ENCODE measurements around the gene PERCC1. TPM values are rescaled to one million over a fixed set of nuclear protein-coding genes. Genes with fewer than 3 reads are reported as not detected.

Gene PERCC1
- total RNA-seq, 1 donor from 2014 or later, result not detected

DNA sequence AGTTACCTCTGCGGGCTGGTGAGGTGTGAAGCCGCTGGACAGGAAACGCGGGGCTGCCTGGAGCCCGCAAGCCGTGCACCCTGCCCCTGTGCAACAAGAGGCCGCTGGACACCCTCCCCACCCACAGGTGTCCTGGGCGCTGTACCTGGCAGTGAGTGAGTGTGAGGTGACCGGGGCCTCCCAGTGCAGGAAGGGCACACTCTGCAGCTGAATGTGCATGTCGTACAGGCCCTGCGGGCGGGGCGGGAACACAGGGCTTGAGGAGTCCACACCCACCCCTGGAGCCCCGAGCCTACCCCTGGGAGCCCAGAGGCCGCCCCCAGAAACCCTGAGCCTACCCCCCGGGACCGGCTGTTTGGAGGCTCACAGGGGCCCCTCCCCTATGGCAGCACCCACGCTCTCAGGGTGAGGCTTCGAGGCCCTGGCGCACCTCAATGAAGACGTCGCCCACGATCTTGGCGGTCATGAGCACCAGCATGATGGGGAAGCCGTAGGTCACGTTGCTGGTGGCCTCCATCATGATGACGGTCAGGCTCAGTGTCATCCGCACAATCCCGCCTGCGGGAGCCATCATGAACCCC is 17.7 kb downstream of the PERCC1 start:
- intact Hi-C loops (cut with micrococcal nuclease), result no loop called here

DNA sequence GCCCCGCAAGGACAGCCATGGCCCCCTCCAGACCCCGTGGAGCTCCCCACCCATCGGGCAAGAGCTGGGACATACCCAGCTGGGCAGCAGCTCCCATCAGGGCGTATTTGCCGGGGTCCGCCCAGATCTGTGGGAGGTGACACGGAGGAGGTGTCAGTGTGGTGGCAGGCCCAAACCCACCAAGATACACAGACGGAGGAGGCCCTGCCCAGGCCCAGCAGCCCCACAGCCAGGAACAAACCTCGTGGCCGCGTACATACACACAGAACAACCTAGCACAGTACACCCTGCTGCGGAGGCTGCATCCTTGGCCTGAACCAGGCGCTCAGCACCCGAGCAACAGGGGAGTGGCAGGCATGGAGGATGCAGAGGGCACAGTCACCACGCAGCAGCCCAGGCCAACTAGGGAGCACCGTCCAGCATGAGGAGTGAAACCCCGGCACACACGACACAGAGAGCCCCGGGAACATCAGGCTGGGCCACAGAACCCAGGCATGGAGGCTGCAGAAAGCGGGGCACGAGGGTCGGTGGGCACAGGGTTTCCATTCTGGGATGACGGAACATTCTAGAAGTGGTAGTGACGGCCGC is 18.4 kb downstream of the PERCC1 start:
- intact Hi-C loops (cut with micrococcal nuclease), result no loop called here

DNA sequence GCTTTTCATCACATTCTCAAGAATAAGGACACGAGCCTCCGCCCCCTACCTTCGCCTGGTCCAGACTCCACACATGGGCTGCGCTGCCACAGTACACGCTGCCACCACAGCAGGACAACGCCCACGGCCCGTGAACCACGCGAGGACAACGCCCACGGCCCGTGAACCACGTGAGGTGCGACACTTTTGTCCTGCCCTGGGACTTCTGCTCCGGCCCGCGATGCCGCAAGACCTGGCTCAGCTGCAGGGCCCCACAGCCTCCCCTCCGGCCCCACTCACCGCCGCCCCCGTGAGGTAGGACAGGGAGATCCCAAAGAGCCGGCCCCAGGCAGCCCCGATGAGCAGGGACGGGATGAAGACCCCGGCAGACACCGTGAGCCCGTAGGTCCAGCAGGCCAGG is 19.3 kb downstream of the PERCC1 start:
- intact Hi-C loops (cut with micrococcal nuclease), result no loop called here

DNA sequence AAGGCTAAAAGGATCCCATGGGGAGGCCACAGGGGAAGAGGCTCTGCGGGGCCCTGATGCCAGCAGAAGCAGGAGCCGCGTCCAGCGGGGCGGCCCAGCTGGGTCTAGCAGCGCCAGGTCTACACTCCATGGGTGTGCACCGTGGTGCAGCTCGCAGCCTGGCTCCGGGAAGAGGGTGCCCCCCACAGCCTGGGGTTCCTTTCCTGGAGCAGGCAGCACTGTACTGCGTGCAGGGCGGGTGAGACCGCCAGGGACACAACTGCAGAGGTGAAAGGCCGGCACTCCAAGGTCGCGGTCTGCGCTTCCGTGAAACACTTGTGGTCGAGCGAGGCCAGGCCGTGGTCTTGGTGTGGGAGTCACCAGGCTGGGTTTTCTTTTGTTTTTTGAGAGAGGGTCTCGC is 20.0 kb downstream of the PERCC1 start:
- intact Hi-C loops (cut with micrococcal nuclease), result no loop called here

DNA sequence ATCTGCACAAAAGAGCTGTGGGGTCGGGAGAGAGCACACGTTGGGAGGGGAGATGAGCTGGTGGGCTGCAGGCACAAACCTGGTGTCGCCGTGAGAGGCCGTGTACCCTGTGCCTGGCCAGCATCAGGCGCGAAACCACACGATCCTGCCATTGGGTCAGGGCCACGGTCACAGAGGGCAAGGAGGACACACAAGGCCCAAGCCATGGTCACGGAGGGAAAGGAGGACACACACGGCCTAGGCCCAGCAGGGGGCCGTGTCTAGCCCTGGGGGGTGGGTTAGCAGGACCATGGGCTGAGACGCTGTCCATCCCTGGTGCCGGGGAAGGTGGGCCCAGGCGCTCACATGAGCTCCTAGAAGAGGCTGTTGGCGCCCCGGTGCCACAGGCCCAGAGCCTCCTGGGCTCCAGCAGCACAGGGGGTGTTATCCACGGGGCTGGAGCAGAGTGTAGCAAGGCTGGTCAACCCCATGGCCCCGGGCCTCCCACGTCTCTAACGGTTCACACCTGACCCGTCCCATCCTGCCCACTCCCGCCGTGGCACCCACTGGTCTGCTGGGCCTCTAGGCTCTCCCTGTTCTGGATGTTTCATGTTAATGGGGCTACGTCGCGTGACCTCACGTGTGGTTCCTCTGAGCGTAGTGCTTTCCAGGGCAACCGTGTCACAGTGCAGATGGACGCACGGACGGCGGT is 21.0 kb downstream of the PERCC1 start:
- intact Hi-C loops (cut with micrococcal nuclease), result no loop called here

DNA sequence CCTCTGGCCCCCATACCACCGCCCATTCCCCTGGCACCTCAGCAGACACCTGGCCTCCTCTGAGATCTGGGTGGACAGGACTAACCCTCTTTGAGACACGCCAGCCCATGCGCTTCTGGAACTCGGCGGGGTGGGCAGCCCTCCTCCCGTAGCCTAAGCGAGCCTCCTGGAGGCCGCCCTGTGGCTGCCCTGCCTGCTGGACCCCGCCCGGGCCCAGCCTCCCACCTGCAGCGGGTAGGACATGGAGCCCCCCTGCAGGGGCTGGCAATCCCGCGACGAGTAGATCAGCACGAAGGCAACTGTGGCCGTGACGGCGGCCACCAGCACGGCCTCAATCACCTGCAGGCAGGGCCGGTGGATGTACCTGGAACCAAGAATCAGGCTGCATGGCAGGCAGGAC is 21.7 kb downstream of the PERCC1 start:
- intact Hi-C loops (cut with micrococcal nuclease), result no loop called here

DNA sequence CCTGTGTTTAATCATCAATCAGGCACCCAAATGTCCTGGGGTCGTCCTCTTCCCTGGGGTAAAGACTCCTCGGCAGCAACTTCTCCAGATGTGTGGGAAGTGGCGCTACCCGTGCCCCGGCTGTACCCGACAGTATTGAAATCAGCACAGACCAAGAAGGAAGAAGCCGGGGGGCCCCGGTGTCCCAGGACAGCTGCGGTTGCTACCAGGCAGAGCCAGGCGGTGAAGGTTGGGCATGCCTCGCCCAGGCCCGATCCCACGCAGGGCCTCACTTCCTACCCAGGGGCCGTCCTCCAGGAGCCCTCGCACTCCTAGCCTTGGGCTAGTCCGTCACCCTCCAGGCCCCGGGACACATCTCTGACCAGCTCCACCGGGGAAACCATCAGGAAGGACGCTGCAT is 22.4 kb downstream of the PERCC1 start:
- intact Hi-C loops (cut with micrococcal nuclease), result no loop called here

DNA sequence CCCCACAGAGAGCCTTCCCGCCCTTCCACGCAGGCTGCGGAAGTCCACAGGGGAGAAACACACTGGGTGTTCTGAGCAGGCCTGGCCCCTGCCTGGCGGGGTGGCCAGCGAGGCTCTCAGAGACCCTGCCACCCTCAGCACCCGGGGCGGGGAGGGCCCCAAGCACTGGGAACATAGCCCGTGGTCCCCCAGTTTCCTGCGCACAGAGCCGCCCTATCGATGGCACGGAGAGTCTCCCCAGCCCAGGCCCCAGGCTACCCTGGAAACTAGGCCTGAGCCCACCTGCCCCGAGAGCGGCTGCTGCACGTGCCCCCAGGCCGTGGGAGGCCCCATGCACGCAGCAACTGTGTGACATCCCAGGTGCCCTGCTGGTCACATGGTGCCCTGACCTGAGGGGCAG is 23.7 kb downstream of the PERCC1 start:
- intact Hi-C loops (cut with micrococcal nuclease), result no loop called here

DNA sequence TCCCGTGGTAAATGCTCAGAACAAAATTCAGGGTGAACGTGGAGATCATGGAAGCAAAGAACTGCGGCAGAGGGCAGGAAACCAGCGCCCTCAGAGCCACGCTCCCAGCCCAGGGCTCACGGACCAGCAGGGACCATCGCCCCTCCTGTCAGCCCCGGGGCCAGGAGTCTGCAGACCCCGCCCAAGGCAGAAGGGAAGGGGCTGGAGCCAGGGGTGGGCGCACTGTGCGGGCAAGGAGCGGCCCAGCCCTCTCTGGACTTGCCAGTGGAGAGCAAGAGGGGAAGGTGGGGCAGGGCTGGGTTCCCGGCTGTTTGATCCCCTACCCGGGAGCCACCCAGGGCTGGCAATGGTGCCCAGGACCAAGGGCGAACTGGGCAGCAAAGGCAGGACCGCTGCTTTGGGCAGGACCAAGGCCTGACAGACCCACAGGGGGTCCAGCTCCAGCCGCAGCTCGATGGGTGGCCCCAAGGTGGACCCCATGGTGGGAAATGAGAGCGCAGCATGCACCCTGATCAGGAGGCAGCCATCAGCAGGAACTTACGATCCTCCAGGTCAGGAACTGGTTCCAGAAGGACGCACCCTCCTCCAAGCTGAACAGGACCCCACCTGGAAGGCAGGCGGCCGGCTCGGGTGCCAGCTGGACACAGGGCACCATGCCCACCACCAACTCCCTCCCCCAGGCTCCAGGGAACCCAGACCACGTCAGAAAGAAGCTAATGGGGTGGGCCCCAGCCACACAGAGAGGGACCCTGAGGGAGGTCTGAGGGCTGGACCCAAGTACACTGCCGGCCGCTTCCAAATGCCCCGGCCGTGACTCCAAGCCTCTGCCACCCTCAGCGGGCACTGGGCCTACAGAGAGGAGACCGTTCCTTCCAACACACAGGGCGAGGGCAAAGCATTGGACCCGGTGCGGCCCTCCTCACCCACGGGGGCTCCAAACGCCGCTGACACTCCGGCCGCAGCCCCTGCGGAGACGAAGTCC is 24.6 kb downstream of the PERCC1 start:
- intact Hi-C loops (cut with micrococcal nuclease), result no loop called here

DNA sequence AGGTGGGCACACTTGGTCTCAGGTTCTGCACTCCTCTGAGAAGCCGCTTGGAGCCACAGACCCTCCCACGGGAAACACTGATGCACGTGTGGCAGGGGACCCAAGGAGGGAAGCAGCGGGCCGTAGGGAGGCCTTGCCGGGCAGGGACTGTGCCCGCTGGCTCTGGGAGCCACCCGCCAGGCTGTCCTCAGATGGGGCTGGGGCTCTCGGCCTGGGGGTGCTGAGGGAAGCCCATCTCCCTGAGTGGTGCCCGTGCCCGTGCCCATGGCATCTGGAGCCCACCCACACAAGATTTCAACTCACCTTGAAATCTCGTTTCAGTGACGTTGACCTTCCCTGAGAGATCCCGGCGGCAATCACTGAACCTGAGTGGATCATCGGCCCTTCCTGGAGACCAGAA is 26.1 kb downstream of the PERCC1 start:
- intact Hi-C loops (cut with micrococcal nuclease), result no loop called here

DNA sequence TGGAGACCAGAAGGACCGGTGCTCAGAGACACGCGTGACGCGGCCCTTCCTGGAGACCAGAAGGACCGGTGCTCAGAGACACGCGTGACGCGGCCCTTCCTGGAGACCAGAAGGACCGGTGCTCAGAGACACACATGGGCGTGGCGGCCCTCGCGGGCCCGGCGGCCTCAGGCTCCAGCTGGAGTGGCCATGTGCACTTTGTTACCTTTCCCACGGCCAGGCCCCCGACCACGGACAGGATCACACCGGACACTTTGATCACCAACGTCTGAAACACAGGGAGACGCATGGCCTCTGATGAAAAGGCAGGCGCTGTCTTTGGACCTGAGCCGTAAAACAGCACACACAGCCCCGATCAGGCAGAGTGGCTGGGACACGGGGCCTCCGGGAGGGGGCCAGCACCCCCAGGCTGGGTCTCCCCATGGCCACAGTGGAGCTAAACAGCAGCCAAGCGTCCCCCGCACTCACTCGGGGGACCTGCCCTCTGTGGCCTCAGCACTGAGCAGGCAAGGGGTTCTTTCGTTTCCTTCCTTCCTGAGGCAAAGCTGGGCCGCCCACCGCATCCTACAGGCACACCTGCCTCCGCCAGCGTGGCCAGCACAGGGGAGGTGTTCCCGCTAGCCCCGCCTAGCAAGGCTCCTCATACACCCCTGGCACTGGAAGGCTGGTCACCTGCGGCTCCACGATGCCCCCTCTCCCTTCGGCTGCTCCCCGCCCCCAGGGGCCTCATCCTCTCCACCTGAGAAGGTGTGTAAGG is 26.8 kb downstream of the PERCC1 start:
- intact Hi-C loops (cut with micrococcal nuclease), result no loop called here

DNA sequence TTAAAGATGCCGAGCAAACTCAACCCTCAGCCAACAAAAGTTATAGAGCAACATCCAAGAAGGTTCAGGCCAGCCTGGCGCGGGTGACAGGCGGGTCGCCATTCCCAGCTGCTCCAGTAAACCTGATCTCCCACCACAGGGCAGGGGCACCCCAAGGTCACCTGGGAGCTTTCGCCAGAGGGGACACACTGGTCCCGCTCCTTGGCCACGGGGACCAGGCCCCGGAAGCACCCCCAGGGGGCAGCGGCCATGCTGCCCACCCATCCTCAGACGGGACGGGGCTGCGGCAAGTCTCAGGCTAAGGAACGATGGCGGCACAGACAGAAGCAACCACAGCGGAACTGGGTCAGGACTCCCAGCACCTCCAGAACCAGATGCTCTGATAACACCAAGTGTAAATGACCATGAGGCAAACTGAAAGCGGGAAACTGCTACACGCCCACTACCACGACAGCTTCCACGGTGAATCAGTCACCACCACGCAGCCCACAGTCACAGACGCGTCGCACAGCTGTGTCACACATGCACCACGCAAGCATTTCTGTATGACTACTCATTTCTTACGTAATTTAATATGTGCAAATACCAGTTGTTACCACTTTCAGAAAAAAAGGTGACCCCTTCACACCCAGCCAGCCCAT is 27.6 kb downstream of the PERCC1 start:
- intact Hi-C loops (cut with micrococcal nuclease), result no loop called here

DNA sequence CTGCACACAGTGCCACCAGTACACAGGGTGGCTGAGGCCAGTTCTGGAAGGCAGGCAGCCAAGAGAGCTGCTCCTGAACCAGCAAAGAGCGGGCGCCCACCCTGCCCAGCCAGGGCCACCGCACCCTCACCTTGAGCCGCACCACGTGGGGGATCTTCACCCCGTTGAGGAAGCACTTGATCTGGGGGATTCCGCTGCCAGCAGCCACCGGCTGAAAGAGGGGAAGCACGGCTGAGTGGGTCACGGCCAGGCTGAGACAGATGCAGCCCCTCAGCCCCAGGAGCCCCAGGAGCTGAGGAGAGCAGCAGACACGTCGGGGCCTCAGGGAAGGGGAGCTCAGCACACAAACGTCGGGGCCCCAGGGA is 28.1 kb downstream of the PERCC1 start:
- intact Hi-C loops (cut with micrococcal nuclease), result no loop called here

DNA sequence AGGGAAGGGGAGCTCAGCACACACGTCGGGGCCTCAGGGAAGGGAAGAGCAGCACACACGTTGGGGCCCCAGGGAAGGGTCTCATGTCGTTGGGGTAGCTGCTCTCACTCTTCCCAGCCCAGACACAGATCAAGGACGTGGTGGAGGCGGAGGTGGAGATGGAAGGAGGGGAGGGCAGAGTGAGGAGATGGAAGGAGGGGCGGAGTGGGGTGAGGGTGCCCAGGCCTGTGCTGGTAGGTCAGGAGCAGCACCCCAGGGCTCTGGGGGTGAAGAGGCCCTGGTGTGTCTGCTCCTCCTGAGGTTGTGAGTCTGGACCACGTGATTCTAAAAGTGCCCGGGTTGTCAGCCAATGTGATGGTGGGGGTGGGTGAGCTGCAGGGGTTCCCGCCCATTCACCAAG is 29.1 kb downstream of the PERCC1 start:
- intact Hi-C loops (cut with micrococcal nuclease), result no loop called here

DNA sequence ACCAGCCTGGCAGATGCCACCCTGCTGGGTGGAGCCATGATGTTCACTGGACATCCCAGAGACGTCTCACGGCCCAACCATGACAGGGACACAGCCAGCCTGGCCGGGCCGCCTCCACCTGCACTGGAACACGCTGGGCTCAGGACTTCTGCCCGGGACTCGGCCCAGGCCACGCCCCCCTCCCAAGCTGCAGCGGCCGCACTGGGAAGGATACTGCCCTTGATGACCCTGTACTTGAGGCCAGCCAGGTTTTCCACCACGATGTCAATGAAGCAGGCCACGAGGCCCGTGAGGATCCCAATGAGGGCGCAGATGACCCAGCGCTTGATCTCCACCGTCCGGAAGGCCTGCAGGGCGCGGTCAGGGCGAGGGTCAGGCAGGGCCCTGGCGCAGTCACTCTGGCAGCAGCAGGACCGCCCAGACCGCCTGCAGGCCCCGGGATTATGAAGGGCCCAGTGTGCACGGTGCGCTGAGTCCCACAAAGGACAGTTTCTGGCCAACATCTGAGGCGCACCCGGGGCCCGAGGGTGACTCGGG is 29.8 kb downstream of the PERCC1 start:
- intact Hi-C loops (cut with micrococcal nuclease), result no loop called here

DNA sequence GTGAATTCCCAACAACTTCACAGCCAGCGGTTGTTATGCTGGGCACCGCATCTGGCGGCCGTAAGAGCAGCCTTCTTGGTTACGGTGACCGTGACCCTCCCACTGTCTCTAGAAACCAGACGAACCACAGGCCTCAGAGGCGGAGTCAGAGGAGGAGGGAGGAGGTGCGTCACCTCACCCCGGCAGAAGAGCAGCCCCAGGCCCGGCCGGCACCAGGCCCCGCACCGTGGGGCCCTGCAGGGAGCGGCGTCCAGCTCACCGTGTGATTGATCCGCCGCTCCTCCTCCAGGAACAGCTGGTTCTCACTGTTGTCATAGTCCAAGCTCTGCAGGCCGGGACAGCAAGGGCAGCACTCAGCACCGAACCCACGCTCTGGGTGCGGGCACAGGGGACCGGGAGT is 30.3 kb downstream of the PERCC1 start:
- intact Hi-C loops (cut with micrococcal nuclease), result no loop called here

DNA sequence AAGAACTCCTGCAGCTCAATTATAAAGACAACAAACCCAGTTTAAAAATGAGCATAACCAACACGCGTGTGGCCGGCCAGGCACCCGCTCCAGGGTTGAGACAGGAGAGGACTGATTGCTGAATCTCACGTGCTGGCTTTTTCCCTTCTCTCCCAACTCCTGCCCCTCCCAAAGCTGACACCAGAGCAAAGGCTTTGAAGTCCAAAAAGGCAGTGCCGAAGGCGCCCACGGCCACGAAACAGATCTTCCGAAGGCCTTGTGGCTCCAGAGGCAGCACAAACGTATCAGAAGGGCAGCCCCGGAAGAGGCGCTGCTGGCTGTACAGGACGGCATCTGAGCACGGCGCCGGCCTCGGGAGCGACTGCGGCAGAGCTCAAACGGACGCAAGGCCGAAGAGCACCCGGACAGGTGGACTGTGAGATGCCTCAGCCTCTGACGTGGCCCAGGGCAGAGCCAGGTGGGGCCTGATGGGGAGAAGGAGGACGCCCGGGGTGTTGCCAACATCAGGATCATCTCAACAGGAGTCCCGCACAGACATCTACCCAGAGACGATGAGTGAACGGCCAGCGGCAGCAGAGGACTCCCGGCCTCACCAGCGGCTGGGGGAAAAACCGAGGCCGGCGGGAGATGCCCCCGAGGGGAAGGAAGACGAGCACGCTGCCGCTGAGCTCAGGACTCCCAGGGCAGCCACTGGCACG is 33.5 kb downstream of the PERCC1 start:
- intact Hi-C loops (cut with micrococcal nuclease), result no loop called here

DNA sequence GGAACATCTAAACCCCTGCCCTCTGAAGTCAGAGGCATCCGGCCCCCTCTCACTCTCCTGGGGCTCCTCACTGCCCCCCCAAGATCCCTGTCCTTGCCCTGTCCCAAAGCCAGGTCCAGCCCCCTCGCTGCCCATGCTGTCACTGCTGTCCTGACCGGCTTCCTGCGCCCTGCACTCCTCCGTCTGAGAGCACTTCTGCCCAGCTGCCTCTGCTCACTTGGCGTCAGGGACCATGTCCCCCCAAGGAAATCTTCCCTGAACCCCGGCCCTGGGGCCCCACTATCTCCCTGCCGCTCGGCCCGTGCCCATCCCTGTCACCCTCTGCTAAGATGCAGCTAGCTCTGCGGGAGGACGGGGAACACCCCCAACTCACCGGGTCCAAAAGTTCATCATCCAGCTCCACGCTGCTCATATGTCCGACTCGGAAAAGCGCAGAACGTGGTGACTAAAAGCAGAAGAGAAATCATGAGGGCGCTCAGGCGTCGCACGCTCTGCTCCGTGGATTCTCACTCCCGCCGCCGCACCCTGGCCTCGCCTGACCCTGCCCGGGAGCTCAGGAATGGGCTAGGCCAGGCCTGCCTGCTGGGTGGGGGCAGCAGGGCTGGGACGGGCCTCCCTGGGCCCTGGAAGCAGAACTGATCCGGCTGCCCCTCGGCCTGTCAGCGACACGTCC is 34.2 kb downstream of the PERCC1 start:
- intact Hi-C loops (cut with micrococcal nuclease), result no loop called here

DNA sequence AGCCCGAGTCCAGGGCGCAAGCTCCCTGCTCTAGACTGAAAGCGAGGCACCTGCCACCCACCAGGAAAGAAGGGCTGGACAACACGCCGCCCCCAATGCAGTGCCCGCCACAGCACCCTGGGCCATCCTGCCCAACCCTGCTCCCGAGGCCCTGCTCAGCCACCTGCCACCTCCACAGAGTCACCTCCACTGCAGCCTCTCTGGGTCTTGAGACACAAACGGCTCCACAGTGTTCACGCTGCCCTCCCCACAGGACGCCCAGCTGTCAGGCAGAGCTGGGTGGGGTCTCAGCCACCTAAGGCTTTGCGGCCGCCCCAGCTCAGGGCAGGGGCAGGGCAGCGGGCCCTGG is 34.7 kb downstream of the PERCC1 start:
- intact Hi-C loops (cut with micrococcal nuclease), result no loop called here
